ENCODE data around the gene TK2. TPM values are rescaled to one million over a fixed set of nuclear protein-coding genes. Genes with fewer than 3 reads are reported as not detected.

TK2 gene
- total RNA-seq, 1 donor, result 38.9 TPM

- TF ChIP-seq, protein P1, sequence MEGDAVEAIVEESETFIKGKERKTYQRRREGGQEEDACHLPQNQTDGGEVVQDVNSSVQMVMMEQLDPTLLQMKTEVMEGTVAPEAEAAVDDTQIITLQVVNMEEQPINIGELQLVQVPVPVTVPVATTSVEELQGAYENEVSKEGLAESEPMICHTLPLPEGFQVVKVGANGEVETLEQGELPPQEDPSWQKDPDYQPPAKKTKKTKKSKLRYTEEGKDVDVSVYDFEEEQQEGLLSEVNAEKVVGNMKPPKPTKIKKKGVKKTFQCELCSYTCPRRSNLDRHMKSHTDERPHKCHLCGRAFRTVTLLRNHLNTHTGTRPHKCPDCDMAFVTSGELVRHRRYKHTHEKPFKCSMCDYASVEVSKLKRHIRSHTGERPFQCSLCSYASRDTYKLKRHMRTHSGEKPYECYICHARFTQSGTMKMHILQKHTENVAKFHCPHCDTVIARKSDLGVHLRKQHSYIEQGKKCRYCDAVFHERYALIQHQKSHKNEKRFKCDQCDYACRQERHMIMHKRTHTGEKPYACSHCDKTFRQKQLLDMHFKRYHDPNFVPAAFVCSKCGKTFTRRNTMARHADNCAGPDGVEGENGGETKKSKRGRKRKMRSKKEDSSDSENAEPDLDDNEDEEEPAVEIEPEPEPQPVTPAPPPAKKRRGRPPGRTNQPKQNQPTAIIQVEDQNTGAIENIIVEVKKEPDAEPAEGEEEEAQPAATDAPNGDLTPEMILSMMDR (IDR thresholded peaks at IDR 0.05; ENCODE audit: insufficient read depth, low read depth, low read length), result no peak
- DNase-seq (ENCODE audit: low read depth), result no peak
- no peak overlapping the region for H3K4me3 ChIP-seq (ENCODE audit: low read depth, low read length)
These were observed 41.1 kb upstream of the TK2 start for GRCh38 chr16:66591018-66591417.

DNA sequence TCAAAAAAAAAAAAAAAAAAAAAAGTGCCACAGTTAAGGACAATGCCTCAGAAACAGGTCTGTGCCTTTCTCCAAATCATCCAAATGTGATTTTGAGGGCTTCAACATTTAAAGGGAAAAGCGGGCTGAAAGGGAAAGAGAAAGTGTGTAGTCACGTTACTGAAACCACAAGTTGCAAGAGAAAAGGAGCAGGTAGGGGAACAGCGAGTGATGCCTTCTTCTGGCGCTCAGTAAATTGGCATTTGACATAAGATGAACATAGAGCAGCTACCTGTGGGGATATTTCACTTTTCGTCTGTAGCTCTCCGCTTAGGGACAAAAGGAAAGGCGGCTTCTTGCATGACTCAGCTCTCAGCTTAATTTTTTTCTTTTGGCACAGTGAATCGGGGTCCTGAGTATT, 40.4 kb upstream of the TK2 start:
- no peak for DNase-seq (ENCODE audit: low read depth)
- TF ChIP-seq, protein P1 (IDR thresholded peaks at IDR 0.05; ENCODE audit: insufficient read depth, low read depth, low read length), result no peak
- H3K4me3 ChIP-seq (ENCODE audit: low read depth, low read length), result no peak overlapping the region

DNA sequence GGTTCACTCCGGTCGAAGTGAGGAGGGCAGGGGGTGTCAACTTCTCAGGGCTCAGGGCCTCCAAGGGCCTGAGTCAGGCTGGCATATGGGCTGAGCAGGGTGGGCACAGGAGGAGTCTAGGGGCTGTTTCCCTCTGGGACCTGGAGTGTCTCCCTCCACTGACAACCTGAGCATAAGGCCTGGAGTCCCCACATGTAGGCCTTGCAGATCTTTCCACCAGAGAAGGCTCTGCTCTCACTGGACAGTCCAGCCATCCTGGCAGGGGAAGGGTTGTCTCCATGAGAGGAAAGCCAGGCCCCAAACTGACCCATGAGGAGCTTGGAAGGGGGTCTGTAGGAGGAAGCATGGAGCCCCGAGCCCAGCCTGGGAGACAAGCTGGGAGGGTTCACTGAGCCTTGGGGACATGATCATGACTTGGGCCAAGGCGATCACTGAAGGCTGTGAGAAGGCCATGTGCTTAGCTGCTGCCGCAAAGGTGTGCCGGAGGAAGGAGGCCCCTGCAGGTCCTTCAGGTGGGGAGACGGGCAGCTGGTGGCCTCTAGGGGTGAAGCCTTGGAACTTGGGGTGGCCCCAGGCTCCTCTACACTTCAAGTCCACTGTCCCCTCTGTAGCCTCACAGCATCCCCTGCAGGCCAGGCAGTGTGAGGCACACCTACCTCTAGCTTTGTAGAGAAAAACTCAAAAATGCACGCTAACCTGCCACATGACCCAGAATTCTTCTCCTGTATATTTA, 39.2 kb upstream of the TK2 start:
- TF ChIP-seq, protein P1 (IDR thresholded peaks at IDR 0.05; ENCODE audit: insufficient read depth, low read depth, low read length), result peak; percentile 82
- peak; percentile 47 for DNase-seq (ENCODE audit: low read depth)
- no peak overlapping the region for H3K4me3 ChIP-seq (ENCODE audit: low read depth, low read length)

DNA sequence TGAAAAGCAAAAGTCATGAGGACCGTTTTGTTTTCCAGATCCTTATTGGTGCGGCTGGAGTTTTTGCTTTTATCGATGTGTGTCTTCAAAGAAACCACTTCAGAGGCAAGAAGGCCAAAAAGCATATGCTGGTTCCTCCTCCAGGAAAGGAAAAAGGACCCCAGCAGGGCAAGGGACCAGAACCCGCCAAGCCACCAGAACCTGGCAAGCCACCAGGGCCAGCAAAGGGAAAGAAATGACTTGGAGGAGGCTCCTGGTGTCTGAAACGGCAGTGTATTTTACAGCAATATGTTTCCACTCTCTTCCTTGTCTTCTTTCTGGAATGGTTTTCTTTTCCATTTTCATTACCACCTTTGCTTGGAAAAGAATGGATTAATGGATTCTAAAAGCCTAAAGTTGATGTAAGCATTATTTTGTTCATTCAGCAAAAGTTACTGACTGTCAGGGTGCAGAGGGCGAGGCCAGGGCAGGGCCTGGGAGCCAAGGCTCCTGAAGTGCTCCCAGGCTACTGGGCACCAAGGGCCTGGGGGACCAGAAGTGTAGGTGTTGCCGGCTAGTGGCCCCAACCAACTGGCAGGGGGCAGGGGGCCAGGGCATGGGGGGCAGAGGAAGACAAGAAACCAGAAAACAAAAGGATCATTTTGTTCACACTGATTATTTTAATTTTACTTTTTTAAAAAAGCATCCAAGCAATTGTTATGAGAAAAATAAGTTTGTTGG, 38.1 kb upstream of the TK2 start:
- no peak for DNase-seq (ENCODE audit: low read depth)
- no peak overlapping the region for H3K4me3 ChIP-seq (ENCODE audit: low read depth, low read length)
- TF ChIP-seq, protein P1 (IDR thresholded peaks at IDR 0.05; ENCODE audit: insufficient read depth, low read depth, low read length), result no peak

GRCh38 chr16:66585481-66586239, 35.7 kb upstream of the TK2 start:
- no peak for DNase-seq (ENCODE audit: low read depth)
- H3K4me3 ChIP-seq (ENCODE audit: low read depth, low read length), result no peak overlapping the region
- TF ChIP-seq, protein P1 (IDR thresholded peaks at IDR 0.05; ENCODE audit: insufficient read depth, low read depth, low read length), result no peak

GRCh38 chr16:66581246-66581952, 31.5 kb upstream of the TK2 start:
- TF ChIP-seq, protein P1 (IDR thresholded peaks at IDR 0.05; ENCODE audit: insufficient read depth, low read depth, low read length), result no peak
- no peak for DNase-seq (ENCODE audit: low read depth)
- no peak overlapping the region for H3K4me3 ChIP-seq (ENCODE audit: low read depth, low read length)

Data from fibroblast of villous mesenchyme (primary cell).